ENCODE results near the gene VANGL2. TPM values are rescaled to one million over a fixed set of nuclear protein-coding genes. Genes with fewer than 3 reads are reported as not detected.

The VANGL2 gene
- total and polyA plus RNA-seq, 9 of the 15 experiments (the other 6 are each of a cell fraction or from before 2014, with no cell fraction given): 0.28 to 4.0 (median 0.98) TPM

DNA sequence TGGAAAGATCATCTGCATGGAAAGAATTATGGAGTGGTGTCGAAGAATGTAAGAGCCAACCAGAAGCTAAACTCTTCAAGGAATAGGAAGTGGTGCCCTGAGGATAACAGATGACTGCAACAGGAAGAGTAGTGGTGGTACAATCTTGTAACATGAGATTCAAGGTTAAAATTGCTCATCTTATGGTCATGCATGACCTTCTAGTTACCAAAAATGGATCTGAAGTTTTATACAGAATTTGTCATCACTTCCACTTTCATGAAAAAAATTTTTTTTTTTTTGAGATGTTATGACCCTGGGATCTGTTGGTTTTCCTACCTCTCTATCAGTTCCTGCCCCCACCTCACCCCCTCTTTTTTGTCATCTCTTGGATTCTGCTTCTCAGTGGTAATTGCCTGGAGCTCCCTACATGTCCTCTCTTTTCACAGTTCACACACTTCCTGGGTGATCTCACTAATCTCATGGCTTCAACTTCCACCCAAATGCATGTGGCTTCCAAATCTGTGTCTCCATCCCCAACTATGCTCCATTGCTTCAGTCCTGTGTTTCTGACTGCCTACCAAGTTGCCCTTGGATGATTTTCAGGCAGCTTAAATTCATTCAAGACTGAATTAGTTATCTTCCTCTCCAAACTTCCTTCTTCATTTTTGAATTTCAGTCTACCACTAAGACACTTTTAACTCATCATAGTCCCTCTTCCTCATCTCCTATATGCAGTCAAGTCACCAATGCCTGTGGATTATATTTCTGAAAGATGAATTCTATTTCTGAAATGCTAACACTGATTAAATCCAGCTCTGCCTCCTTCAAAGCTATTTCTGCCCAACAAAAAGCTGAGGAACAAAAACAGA lies 74.3 kb downstream of the VANGL2 start:
- Histone ChIP-seq H3K4me2 (ENCODE audit: insufficient read depth, low read length) (no peak overlapping the region), H4K20me1 (replicated peaks; ENCODE audit: control insufficient read depth, insufficient read depth, low read length) (no peaks in the 10 kb centered on the region), H3K4me1 (replicated peaks in 1 of 2; ENCODE audit: control insufficient read depth in 2 of 2, insufficient read depth in 2 of 2, low read length in 2 of 2) (no peaks in the 10 kb centered on the region; a peak in 1 of 5 replicates), H3K27ac (ENCODE audit: extremely low read depth, low read depth, low read length) (no peak overlapping the region), H3K36me3 (ENCODE audit: control insufficient read depth, insufficient read depth, low read length) (no peaks in the 10 kb centered on the region), H3K79me2 (ENCODE audit: control insufficient read depth, insufficient read depth, low read length) (no peaks in the 10 kb centered on the region), H3K4me3 (no peak overlapping the region), H3K9me3 (replicated peaks; ENCODE audit: control insufficient read depth, insufficient read depth, low read depth, low read length) (no peaks in the 10 kb centered on the region), H2AFZ (ENCODE audit: low read depth, low read length) (no peak overlapping the region; the same call in 1 of the 2 replicates), H3K9me1 (ENCODE audit: control insufficient read depth, insufficient read depth, low read length) (no peaks in the 10 kb centered on the region), H3K27me3 (ENCODE audit: control insufficient read depth in 2 of 2, insufficient read depth in 2 of 2, low read length in 2 of 2) (no peaks in the 10 kb centered on the region), H3K9ac (ENCODE audit: insufficient read depth in 1 of 2, low read depth in 2 of 2, low read length in 2 of 2) (no peak overlapping the region)
- POLR2A ChIA-PET: interaction anchor here (1.0 kb wide), 1 partner anchor 12 kb away, joined by 3 read pairs; no protein-coding TSS in a partner anchor
- WGBS (ENCODE audit: insufficient coverage, low coverage, missing lambda C conversion rate): 13% methylated on average over 1 of the region's 1 CpG
- FAIRE-seq (no peak), ATAC-seq (no peak), DNase-seq (ENCODE audit: extremely low read depth in 1 of 4, low spot score in 3 of 4) (no peak)
- CTCF ChIA-PET (ENCODE audit: low intra/inter-chr PET ratio): no interaction called here
- in situ Hi-C loops (cut with MboI): no loop called here
- no TSS peak for BruUV-seq (replicated peaks)
- intact Hi-C loops (cut with micrococcal nuclease): no loop called here
- TF ChIP-seq KLF1 (tag; IDR thresholded peaks at IDR 0.05) (no peak), TCF7L2 (IDR thresholded peaks at IDR 0.05; ENCODE audit: low read depth, low read length) (no peak), ZNF57 (CRISPR knock-in tag; IDR thresholded peaks at IDR 0.05) (no peak), RNF2 (IDR thresholded peaks at IDR 0.05) (no peak), ZNF224 (CRISPR knock-in tag; IDR thresholded peaks at IDR 0.05) (no peak), SP1 (CRISPR knock-in tag; IDR thresholded peaks at IDR 0.05) (no peak), ZNF785 (CRISPR knock-in tag; IDR thresholded peaks at IDR 0.05) (no peak), DNMT1 (IDR thresholded peaks at IDR 0.05) (no peak), CBFB (CRISPR knock-in tag; IDR thresholded peaks at IDR 0.05) (no peak), ZNF707 (CRISPR knock-in tag; conservative IDR thresholded peaks at IDR 0.05) (no peak), BCL6 (CRISPR knock-in tag; IDR thresholded peaks at IDR 0.05) (no peak), HNRNPH1 (optimal IDR thresholded peaks at IDR 0.05; ENCODE audit: low read depth, low read length) (no peak), MYNN (IDR thresholded peaks at IDR 0.05) (no peak), MYNN (CRISPR knock-in tag; IDR thresholded peaks at IDR 0.05) (no peak), MAFG (tag; conservative IDR thresholded peaks at IDR 0.05) (no peak), NFYB (IDR thresholded peaks at IDR 0.05; ENCODE audit: extremely low read depth, insufficient read length) (no peak)
- TF ChIP-seq, protein P1, sequence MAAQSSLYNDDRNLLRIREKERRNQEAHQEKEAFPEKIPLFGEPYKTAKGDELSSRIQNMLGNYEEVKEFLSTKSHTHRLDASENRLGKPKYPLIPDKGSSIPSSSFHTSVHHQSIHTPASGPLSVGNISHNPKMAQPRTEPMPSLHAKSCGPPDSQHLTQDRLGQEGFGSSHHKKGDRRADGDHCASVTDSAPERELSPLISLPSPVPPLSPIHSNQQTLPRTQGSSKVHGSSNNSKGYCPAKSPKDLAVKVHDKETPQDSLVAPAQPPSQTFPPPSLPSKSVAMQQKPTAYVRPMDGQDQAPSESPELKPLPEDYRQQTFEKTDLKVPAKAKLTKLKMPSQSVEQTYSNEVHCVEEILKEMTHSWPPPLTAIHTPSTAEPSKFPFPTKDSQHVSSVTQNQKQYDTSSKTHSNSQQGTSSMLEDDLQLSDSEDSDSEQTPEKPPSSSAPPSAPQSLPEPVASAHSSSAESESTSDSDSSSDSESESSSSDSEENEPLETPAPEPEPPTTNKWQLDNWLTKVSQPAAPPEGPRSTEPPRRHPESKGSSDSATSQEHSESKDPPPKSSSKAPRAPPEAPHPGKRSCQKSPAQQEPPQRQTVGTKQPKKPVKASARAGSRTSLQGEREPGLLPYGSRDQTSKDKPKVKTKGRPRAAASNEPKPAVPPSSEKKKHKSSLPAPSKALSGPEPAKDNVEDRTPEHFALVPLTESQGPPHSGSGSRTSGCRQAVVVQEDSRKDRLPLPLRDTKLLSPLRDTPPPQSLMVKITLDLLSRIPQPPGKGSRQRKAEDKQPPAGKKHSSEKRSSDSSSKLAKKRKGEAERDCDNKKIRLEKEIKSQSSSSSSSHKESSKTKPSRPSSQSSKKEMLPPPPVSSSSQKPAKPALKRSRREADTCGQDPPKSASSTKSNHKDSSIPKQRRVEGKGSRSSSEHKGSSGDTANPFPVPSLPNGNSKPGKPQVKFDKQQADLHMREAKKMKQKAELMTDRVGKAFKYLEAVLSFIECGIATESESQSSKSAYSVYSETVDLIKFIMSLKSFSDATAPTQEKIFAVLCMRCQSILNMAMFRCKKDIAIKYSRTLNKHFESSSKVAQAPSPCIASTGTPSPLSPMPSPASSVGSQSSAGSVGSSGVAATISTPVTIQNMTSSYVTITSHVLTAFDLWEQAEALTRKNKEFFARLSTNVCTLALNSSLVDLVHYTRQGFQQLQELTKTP (IDR thresholded peaks at IDR 0.05; ENCODE audit: low read depth in 1 of 2, partially characterized antibody in 2 of 2): no peak
- TF ChIP-seq, protein P2, sequence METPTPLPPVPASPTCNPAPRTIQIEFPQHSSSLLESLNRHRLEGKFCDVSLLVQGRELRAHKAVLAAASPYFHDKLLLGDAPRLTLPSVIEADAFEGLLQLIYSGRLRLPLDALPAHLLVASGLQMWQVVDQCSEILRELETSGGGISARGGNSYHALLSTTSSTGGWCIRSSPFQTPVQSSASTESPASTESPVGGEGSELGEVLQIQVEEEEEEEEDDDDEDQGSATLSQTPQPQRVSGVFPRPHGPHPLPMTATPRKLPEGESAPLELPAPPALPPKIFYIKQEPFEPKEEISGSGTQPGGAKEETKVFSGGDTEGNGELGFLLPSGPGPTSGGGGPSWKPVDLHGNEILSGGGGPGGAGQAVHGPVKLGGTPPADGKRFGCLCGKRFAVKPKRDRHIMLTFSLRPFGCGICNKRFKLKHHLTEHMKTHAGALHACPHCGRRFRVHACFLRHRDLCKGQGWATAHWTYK (CRISPR knock-in tag; IDR thresholded peaks at IDR 0.05): no peak

Measured in K562 (cell line).